Measurements from ENCODE around the gene PSMB3. TPM values are rescaled to one million over a fixed set of nuclear protein-coding genes. Genes with fewer than 3 reads are reported as not detected.

The PSMB3 gene
- total RNA-seq, 6 experiments from 2014 or later = 85.2 to 183 (median 120) TPM

GRCh38 chr17:38749223-38750043 is 3.1 kb upstream of the PSMB3 start:
- H3K27me3 ChIP-seq = no peaks in the 10 kb centered on the region
- intact Hi-C loops (cut with DNase I) = no loop called here
- peaks cover 0 to 50% (median 9%) of the 10 kb centered on the region in 4 donors for H3K4me1 ChIP-seq
- H3K9me3 ChIP-seq = no peaks in the 10 kb centered on the region
- peak overlapping the region; percentile 46 to 59 (median 50) for H3K4me3 ChIP-seq
- 0% methylated on average over 24 of the region's 79 CpGs for WGBS (ENCODE audit: insufficient coverage, low coverage, low lambda C conversion rate, missing lambda C conversion rate)
- H3K36me3 ChIP-seq = peaks cover 0 to 2% (median 0%) of the 10 kb centered on the region in 4 donors
- ATAC-seq (peak; percentile 41 to 64 (median 58)), DNase-seq (peak; percentile 89 to 91 (median 90))
- TF ChIP-seq POLR2A (IDR thresholded peaks at IDR 0.05) = peak; percentile 70
- TF ChIP-seq CTCF (IDR thresholded peaks at IDR 0.05) = no peak
- peak overlapping the region; percentile 49 to 88 (median 59) for H3K27ac ChIP-seq

GRCh38 chr17:38750044-38750311 is 2.6 kb upstream of the PSMB3 start:
- Histone ChIP-seq H3K27ac (peak overlapping the region; percentile 33 to 88 (median 49)), H3K36me3 (peaks cover 0 to 8% (median 0%) of the 10 kb centered on the region in 4 donors), H3K9me3 (no peaks in the 10 kb centered on the region), H3K27me3 (no peaks in the 10 kb centered on the region), H3K4me3 (peak overlapping the region; percentile 46 to 59 (median 50)), H3K4me1 (peaks cover 0 to 50% (median 9%) of the 10 kb centered on the region in 4 donors)
- TF ChIP-seq POLR2A (IDR thresholded peaks at IDR 0.05) (no peak), CTCF (IDR thresholded peaks at IDR 0.05) (no peak)
- WGBS (ENCODE audit: insufficient coverage, low coverage, low lambda C conversion rate, missing lambda C conversion rate) = no CpG with 5 or more reads among the region's 12 CpGs
- DNase-seq (no peak), ATAC-seq (no peak)
- intact Hi-C loops (cut with DNase I) = no loop called here

DNA sequence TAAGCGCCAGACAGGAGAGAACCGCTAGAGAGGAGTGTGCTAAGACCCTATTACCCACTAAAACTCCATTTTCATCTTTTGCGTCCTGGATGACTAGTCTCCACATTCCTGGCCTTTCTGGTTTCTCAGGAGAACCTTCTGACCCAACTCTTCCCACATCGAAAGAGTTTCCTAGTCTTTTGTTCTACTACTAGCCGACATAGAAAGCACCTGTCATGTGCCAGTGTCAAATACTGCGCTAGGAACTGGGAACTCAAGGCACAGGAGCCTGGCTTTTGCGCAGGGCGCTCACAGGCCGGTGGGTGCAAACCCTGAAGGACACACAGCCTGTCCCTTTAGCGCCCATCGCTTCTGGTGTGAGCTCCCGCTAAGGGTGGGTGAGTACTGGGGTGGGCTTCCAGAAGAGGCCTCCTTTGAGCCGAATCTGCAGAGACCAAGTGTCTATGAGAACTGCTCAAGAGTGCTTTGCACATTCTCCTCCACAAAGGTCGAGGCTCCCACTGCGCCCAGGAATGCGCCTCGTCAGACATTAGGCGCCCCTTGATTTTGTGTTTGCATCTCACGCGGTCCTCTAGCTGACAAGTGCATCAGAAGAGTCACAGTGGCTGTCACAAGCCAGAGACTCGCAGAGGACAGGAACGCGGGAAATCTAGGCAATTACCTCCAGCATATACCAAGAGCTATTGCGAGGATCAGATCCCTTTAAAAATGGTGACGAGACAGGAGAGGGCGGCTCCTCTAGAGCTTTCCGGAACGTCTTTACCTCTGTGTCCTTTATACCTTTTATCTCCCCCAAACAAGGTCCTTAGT is 2.0 kb upstream of the PSMB3 start:
- peaks cover 0 to 50% (median 9%) of the 10 kb centered on the region in 4 donors for H3K4me1 ChIP-seq
- H3K27me3 ChIP-seq = no peaks in the 10 kb centered on the region
- H3K4me3 ChIP-seq = peak overlapping the region in 2 of 3 donors; percentile 50 to 59
- intact Hi-C loops (cut with DNase I) = no loop called here
- H3K27ac ChIP-seq = peak overlapping the region; percentile 33 to 88 (median 49)
- DNase-seq (no peak), ATAC-seq (no peak)
- 35% methylated on average over 15 of the region's 28 CpGs for WGBS (ENCODE audit: insufficient coverage, low coverage, low lambda C conversion rate, missing lambda C conversion rate)
- TF ChIP-seq POLR2A (IDR thresholded peaks at IDR 0.05) (no peak), CTCF (IDR thresholded peaks at IDR 0.05) (no peak)
- H3K36me3 ChIP-seq = peaks cover 0 to 8% (median 0%) of the 10 kb centered on the region in 4 donors
- H3K9me3 ChIP-seq = no peaks in the 10 kb centered on the region

DNA sequence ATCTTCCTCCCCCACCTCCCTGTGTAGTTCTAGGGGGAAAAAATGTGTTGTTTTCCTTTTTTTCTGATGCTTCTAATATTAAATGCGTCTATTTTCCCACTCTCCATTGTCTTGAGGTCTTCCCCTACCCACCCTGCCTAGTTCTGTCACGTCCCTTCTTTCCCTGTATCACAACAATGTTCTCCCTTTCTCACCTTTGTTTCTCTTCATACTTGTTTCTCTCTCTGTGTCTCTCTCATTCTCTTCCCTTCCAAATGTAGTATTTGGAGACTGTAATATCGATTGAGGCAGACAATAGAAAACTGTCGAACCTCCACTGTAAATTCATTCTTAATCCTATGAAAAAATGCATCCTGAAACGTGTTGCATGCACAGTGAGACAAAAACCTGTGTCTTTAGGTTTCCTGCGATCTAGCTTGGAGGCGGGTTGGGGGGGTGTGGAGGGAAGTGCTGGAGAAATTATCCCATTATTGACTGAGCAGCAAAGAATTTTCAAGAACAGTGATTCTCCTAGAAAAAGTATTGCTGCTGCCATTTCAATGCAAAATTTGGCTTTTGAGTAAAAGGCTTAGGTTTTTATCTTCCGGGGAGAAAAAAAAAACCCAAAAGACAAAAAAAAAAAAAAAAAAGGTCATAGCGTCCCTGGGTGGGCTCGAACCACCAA is 1.3 kb upstream of the PSMB3 start:
- 2% methylated on average over 10 of the region's 10 CpGs for WGBS (ENCODE audit: insufficient coverage, low coverage, low lambda C conversion rate, missing lambda C conversion rate)
- ATAC-seq = no peak
- no peak for TF ChIP-seq POLR2A (IDR thresholded peaks at IDR 0.05)
- TF ChIP-seq CTCF (IDR thresholded peaks at IDR 0.05) = no peak
- Histone ChIP-seq H3K36me3 (peaks cover 0 to 15% (median 5%) of the 10 kb centered on the region in 4 donors), H3K4me1 (peaks cover 0 to 50% (median 9%) of the 10 kb centered on the region in 4 donors), H3K27me3 (no peaks in the 10 kb centered on the region), H3K9me3 (no peaks in the 10 kb centered on the region), H3K4me3 (peak overlapping the region in 1 of 3 donors; percentile 99), H3K27ac (peak overlapping the region in 1 of 3 donors; percentile 52)
- intact Hi-C loops (cut with DNase I) = no loop called here
- no peak for DNase-seq

Data from right lobe of liver (tissue), 6 donors.